Measurements from ENCODE around the gene MIP.
"Not testable (repeated sequence)": the region's sequence is repeated elsewhere in the genome, so short reads cannot be mapped to it uniquely, and the experiment has no call there.

GRCh38 chr12:56496704-56497103 lies 42.2 kb upstream of the MIP start:
- TF ChIP-seq EGR1 (IDR thresholded peaks at IDR 0.05; ENCODE audit: borderline replicate concordance in 1 of 2, low read depth in 2 of 2, low read length in 2 of 2); REST (IDR thresholded peaks at IDR 0.05; ENCODE audit: low read depth, low read length); POLR2A (IDR thresholded peaks at IDR 0.05; ENCODE audit: low read depth, low read length); SMAD1 (IDR thresholded peaks at IDR 0.05; ENCODE audit: low read depth, partially characterized antibody); RCOR1 (conservative IDR thresholded peaks at IDR 0.05; ENCODE audit: low read depth, low read length); BACH1 (IDR thresholded peaks at IDR 0.05; ENCODE audit: borderline replicate concordance): not testable (repeated sequence)
- peak; percentile 20 to 38 (median 24); a peak in 3 of 6 replicates for TF ChIP-seq CTCF (IDR thresholded peaks at IDR 0.05 in 2 of 3, conservative IDR thresholded peaks at IDR 0.05 in 1 of 3; ENCODE audit: control insufficient read depth in 2 of 3, extremely low read depth in 1 of 3, insufficient read depth in 1 of 3, low read depth in 3 of 3, low read length in 3 of 3)

All from GM12878 (cell line).